ENCODE data around the gene EBF3. TPM values are rescaled to one million over a fixed set of nuclear protein-coding genes. Genes with fewer than 3 reads are reported as not detected.
A peak's percentile ranks its signal among the peaks of the same experiment; 100 is the strongest.

EBF3 gene
- total RNA-seq, 1 donor from 2014 or later, result 0.53 TPM

DNA sequence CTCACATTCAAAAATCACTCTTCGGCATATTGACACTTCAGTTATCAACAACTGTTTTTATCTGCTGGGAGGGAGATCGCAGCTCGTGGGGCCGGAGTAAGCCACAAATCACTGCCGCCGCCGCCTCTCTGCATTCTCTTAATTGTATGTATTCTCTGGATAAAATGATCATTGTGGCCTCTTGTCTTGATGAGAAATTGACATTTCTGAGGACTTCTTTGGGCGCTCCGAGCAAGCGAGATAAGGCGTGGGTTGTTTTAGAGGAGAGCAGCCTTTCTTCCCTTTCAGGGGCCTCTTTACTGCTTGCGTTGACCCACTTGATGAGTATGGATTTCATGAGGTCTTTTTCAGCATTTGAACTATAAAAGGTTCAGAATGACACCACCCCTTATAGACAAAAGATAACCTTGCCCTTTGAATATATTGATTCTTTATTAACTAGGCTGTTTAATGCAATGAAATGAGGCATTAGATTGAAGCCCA, 130.6 kb downstream of the EBF3 start:
- Histone ChIP-seq H3K4me1 (no peaks in the 10 kb centered on the region), H3K27ac (no peak overlapping the region), H3K36me3 (no peaks in the 10 kb centered on the region), H3K9me3 (no peaks in the 10 kb centered on the region), H3K4me3 (no peak overlapping the region), H3K27me3 (ENCODE audit: low read depth) (no peaks in the 10 kb centered on the region)
- TF ChIP-seq, protein P1, sequence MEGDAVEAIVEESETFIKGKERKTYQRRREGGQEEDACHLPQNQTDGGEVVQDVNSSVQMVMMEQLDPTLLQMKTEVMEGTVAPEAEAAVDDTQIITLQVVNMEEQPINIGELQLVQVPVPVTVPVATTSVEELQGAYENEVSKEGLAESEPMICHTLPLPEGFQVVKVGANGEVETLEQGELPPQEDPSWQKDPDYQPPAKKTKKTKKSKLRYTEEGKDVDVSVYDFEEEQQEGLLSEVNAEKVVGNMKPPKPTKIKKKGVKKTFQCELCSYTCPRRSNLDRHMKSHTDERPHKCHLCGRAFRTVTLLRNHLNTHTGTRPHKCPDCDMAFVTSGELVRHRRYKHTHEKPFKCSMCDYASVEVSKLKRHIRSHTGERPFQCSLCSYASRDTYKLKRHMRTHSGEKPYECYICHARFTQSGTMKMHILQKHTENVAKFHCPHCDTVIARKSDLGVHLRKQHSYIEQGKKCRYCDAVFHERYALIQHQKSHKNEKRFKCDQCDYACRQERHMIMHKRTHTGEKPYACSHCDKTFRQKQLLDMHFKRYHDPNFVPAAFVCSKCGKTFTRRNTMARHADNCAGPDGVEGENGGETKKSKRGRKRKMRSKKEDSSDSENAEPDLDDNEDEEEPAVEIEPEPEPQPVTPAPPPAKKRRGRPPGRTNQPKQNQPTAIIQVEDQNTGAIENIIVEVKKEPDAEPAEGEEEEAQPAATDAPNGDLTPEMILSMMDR (IDR thresholded peaks at IDR 0.05), result no peak
- no peak for DNase-seq
- intact Hi-C loops (cut with DNase I), result no loop called here
- ATAC-seq, result no peak

- Histone ChIP-seq H3K4me3 (no peak overlapping the region), H3K4me1 (no peaks in the 10 kb centered on the region), H3K36me3 (no peaks in the 10 kb centered on the region), H3K27ac (no peak overlapping the region), H3K9me3 (no peaks in the 10 kb centered on the region), H3K27me3 (ENCODE audit: low read depth) (no peaks in the 10 kb centered on the region)
- ATAC-seq (no peak), DNase-seq (no peak)
- intact Hi-C loops (cut with DNase I), result no loop called here
- TF ChIP-seq, protein P1 (IDR thresholded peaks at IDR 0.05), result no peak
These were observed 131.3 kb downstream of the EBF3 start for GRCh38 chr10:129832573-129833467.

DNA sequence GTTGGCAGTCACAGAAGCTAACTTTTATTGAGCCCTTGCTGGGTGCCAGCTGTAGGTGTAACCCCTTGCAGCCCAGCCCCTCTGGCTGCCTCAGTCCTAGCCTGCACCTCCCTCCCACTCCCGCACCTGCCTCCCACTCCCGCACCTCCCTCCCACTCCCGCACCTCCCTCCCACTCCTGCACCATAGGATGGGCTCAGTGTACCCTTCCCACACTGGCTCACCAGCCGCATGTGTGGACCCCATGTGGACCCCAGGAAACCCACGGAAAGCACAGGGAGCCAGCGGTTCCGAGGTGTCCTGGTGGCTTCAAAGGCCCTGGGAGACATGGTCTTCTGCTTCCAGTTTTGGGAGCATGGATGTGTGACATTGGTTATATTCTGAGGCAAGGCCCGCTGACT, 132.9 kb downstream of the EBF3 start:
- Histone ChIP-seq H3K27me3 (ENCODE audit: low read depth) (no peaks in the 10 kb centered on the region), H3K27ac (no peak overlapping the region), H3K4me3 (no peak overlapping the region), H3K36me3 (no peaks in the 10 kb centered on the region), H3K4me1 (no peaks in the 10 kb centered on the region), H3K9me3 (no peaks in the 10 kb centered on the region)
- intact Hi-C loops (cut with DNase I), result no loop called here
- TF ChIP-seq, protein P1 (IDR thresholded peaks at IDR 0.05), result no peak
- no peak for DNase-seq
- ATAC-seq, result no peak

DNA sequence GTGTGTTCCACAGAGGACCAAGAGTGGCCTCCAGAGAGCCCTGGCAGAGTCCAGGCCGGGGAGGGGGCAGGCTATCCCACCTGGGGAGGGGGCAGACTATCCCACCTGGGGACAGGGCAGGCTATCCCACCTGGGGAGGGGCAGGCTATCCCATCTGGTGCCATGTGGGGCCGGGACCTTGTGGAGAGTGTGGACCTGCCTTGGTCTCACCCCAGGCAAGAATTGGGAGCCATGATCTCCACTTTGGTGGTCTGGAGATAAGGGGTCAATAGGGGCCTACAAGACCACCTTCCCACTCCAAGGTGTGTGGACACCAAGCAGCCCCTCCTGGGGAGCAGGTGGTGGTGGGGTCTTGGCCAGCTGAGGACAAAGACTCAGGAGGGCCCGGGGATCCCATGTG, 138.2 kb downstream of the EBF3 start:
- Histone ChIP-seq H3K4me3 (no peak overlapping the region), H3K36me3 (no peaks in the 10 kb centered on the region), H3K9me3 (no peaks in the 10 kb centered on the region), H3K27ac (no peak overlapping the region), H3K27me3 (ENCODE audit: low read depth) (no peaks in the 10 kb centered on the region), H3K4me1 (no peaks in the 10 kb centered on the region)
- peak in 1 of 2 donors; percentile 39 for ATAC-seq
- TF ChIP-seq, protein P1 (IDR thresholded peaks at IDR 0.05), result no peak
- no peak for DNase-seq
- intact Hi-C loops (cut with DNase I), result no loop called here

- DNase-seq, result no peak
- no peak overlapping the region for H3K4me3 ChIP-seq
- TF ChIP-seq, protein P1 (IDR thresholded peaks at IDR 0.05), result no peak
- H3K27ac ChIP-seq, result no peak overlapping the region
- no peaks in the 10 kb centered on the region for H3K27me3 ChIP-seq (ENCODE audit: low read depth)
- intact Hi-C loops (cut with DNase I), result no loop called here
- ATAC-seq, result no peak
- no peaks in the 10 kb centered on the region for H3K9me3 ChIP-seq
- H3K36me3 ChIP-seq, result no peaks in the 10 kb centered on the region
- no peaks in the 10 kb centered on the region for H3K4me1 ChIP-seq
These were observed 138.9 kb downstream of the EBF3 start for GRCh38 chr10:129825221-129825620.

Measured in lower lobe of right lung (tissue), 2 donors.